ENCODE measurements around the gene GNAT3.

DNA sequence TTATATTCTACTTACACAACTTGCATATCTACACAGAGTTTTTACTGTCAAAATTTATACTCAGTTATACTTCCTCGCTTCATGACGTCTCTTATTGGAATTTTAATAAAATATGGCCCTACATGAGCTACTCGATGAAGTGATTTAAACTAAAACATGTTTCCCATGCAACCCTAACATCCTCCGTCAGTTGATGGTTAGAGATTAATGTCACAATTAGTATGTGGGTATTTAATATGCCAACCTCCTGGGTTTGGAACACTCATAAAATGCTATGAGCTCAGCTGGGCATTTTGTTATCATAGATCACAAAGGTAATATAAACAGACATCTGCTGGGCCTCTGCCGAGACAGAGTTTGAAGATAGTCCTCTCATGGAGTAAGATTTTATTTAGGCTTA lies 66.5 kb downstream of the GNAT3 start:
- TF ChIP-seq, protein P1, sequence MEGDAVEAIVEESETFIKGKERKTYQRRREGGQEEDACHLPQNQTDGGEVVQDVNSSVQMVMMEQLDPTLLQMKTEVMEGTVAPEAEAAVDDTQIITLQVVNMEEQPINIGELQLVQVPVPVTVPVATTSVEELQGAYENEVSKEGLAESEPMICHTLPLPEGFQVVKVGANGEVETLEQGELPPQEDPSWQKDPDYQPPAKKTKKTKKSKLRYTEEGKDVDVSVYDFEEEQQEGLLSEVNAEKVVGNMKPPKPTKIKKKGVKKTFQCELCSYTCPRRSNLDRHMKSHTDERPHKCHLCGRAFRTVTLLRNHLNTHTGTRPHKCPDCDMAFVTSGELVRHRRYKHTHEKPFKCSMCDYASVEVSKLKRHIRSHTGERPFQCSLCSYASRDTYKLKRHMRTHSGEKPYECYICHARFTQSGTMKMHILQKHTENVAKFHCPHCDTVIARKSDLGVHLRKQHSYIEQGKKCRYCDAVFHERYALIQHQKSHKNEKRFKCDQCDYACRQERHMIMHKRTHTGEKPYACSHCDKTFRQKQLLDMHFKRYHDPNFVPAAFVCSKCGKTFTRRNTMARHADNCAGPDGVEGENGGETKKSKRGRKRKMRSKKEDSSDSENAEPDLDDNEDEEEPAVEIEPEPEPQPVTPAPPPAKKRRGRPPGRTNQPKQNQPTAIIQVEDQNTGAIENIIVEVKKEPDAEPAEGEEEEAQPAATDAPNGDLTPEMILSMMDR (IDR thresholded peaks at IDR 0.05) = no peak
- TF ChIP-seq POLR2A (IDR thresholded peaks at IDR 0.05) = no peak

Measured in Peyer's patch (tissue), 4 donors.